Gastroesophageal sphincter (tissue), 4 donors: ENCODE results near the gene PTPRD. TPM values are rescaled to one million over a fixed set of nuclear protein-coding genes. Genes with fewer than 3 reads are reported as not detected.

Source experiments
- ATAC-seq: fragments of 150-250 bp; one replicate; pipeline ENCODE4 v1.9.1; 2016; ENCODE audit warnings: mild to moderate bottlenecking, moderate library complexity
- H3K27ac ChIP-seq, 4 donors: fragments of 200-600 bp; sonication (generic) in 3 of 4; 1 replicate in 3 of 4; 2 replicates in 1 of 4; pipeline ENCODE4 v1.5.1; 2016 to 2019
- H3K27me3 ChIP-seq: fragments of 200-600 bp; sonication (generic); one replicate; pipeline ENCODE4 v1.5.1; 2019
- H3K36me3 ChIP-seq, 2 donors: fragments of 200-600 bp; sonication (generic); one replicate each; pipeline ENCODE4 v1.5.1; 2019; ENCODE audit warnings: control low read depth in 1 of 2
- H3K4me1 ChIP-seq, 3 donors: fragments of 200-600 bp; sonication (generic); 1 replicate in 2 of 3; 2 replicates in 1 of 3; pipeline ENCODE4 v1.5.1; 2016 to 2019; ENCODE audit warnings: control low read depth in 2 of 3
- H3K4me3 ChIP-seq, 2 donors: fragments of 200-600 bp; sonication (generic); one replicate each; pipeline ENCODE4 v1.5.1; 2019; ENCODE audit warnings: mild to moderate bottlenecking in 1 of 2, moderate library complexity in 1 of 2
- H3K9me3 ChIP-seq, 3 donors: fragments of 200-600 bp; sonication (generic); one replicate each; pipeline ENCODE4 v1.5.1; 2017 to 2019; ENCODE audit warnings: control low read depth in 2 of 3
- EP300 ChIP-seq: sonication (generic); formaldehyde crosslinking; IDR thresholded peaks from one replicate; pipeline ENCODE4 v1.6.1; 2017; ENCODE audit warnings: antibody characterized with exemption, mild to moderate bottlenecking
- POLR2A ChIP-seq, 2 donors: fragments of 450-650 bp; IDR thresholded peaks; one replicate each; pipeline ENCODE4 v1.6.1; 2017; ENCODE audit warnings: antibody characterized with exemption in 2 of 2, mild to moderate bottlenecking in 2 of 2, moderate library complexity in 1 of 2
- POLR2AphosphoS5 ChIP-seq: sonication (generic); formaldehyde crosslinking; IDR thresholded peaks from one replicate; pipeline ENCODE4 v1.6.1; 2017; ENCODE audit warnings: antibody characterized with exemption
- WGBS, 2 donors: methylation state at CpG; one replicate each; pipeline ENCODE4 v1.1.5; 2018; ENCODE audit warnings: low coverage in 1 of 2; 5-methylcytosine and 5-hydroxymethylcytosine counted together
- total RNA-seq, 4 donors: library from RNA; depleted of rRNA; stranded (reverse); fragments of >200 nt; gene quantifications; one replicate each; pipeline ENCODE4 v1.1.0, GENCODE V29; 2016
- TF ChIP-seq, protein P1 (sequence below), 4 experiments: fragments of 200-600 bp in 2 of 4; fragments of 450-650 bp in 2 of 4; sonication (generic) in 1 of 4; IDR thresholded peaks; one replicate each; pipeline ENCODE4 v1.5.1; 2017 to 2019; ENCODE audit warnings: antibody characterized with exemption in 4 of 4, mild to moderate bottlenecking in 2 of 4, moderate library complexity in 2 of 4

PTPRD gene
- total RNA-seq, 4 donors from 2014 or later = 3.5 to 53.9 (median 15.8) TPM

DNA sequence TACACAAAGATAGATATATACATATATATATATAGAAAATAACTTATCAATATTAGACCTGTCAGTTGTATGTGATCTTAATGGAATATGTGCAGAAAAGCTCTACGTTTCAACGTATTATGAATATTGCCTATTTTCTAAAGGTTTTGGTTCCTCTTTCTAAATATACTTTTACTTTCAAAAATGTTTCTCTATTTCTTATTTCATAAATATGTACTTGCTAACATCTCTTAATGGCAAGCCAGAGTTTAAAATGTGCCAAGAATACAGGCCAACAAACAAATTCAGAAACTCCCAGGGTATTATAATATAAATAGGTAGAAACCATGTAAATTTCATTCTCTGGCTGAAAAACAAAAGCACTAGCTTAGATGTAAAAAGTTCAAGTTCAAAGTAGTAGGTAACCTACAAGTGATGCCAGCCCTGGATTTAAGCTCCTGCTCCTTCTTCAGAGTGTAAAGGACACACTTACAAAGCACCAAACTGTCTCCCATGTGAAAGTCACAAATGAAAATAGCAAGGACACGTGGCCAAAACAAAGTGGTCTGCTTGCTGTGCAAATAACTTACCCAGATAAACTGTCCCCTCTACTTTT is 2128.1 kb downstream of the PTPRD start:
- Histone ChIP-seq H3K36me3 (no peaks in the 10 kb centered on the region), H3K27me3 (no peaks in the 10 kb centered on the region), H3K9me3 (no peaks in the 10 kb centered on the region), H3K27ac (no peak overlapping the region), H3K4me3 (no peak overlapping the region), H3K4me1 (no peaks in the 10 kb centered on the region)
- WGBS, 2 donors = 71 to 87% methylated on average over 3 of the region's 3 CpGs
- TF ChIP-seq EP300 (no peak), POLR2AphosphoS5 (no peak), POLR2A (IDR thresholded peaks at IDR 0.05) (no peak)
- TF ChIP-seq, protein P1, sequence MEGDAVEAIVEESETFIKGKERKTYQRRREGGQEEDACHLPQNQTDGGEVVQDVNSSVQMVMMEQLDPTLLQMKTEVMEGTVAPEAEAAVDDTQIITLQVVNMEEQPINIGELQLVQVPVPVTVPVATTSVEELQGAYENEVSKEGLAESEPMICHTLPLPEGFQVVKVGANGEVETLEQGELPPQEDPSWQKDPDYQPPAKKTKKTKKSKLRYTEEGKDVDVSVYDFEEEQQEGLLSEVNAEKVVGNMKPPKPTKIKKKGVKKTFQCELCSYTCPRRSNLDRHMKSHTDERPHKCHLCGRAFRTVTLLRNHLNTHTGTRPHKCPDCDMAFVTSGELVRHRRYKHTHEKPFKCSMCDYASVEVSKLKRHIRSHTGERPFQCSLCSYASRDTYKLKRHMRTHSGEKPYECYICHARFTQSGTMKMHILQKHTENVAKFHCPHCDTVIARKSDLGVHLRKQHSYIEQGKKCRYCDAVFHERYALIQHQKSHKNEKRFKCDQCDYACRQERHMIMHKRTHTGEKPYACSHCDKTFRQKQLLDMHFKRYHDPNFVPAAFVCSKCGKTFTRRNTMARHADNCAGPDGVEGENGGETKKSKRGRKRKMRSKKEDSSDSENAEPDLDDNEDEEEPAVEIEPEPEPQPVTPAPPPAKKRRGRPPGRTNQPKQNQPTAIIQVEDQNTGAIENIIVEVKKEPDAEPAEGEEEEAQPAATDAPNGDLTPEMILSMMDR (IDR thresholded peaks at IDR 0.05) = no peak
- ATAC-seq = no peak

DNA sequence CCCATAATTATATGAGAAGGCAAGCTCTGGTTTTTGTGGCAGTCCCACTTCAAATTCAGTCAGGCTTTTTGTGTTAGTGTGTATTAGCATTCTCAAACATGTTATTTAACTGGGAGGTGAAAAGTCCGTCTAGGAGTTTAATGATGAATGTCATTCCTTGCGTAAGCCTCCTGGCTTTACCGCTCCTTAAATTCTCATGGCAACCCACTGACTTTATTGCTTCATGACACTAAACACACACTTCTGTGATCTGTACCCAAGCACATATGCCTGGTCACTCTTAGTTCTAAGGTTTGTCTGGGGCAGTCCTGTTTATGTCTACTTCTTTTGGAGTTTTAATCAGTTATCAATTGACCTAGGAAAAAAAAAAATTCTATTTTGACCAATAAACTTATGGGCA is 2135.4 kb downstream of the PTPRD start:
- no peaks in the 10 kb centered on the region for H3K4me1 ChIP-seq
- no peak for ATAC-seq
- no peaks in the 10 kb centered on the region for H3K9me3 ChIP-seq
- TF ChIP-seq POLR2A (IDR thresholded peaks at IDR 0.05) = no peak
- TF ChIP-seq EP300 = no peak
- TF ChIP-seq, protein P1 (IDR thresholded peaks at IDR 0.05) = no peak
- TF ChIP-seq POLR2AphosphoS5 = no peak
- no peak overlapping the region for H3K4me3 ChIP-seq
- H3K27me3 ChIP-seq = no peaks in the 10 kb centered on the region
- H3K27ac ChIP-seq = no peak overlapping the region
- no peaks in the 10 kb centered on the region for H3K36me3 ChIP-seq
- WGBS, 2 donors = 81 to 96% methylated on average over 3 of the region's 3 CpGs

DNA sequence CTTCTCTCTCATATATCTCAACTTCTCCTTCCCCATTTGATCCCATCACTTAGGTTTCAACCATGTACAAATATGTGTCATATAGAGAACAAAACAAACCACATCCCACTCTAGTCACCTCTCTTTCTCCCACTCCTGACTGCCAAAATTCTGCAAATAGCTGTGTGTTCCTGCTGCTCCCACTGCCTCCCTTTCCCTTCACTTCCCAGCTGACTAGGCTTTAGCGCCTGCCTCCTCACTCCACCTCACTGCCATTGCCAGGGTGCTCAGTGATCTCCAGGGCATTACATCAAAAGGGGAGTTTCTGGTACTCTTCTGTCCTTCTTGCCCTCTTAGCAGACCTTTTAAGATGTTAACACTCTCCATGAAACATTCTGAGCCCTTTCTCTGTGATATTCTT is 2137.9 kb downstream of the PTPRD start:
- Histone ChIP-seq H3K4me1 (no peaks in the 10 kb centered on the region), H3K27me3 (no peaks in the 10 kb centered on the region), H3K4me3 (no peak overlapping the region), H3K27ac (no peak overlapping the region), H3K9me3 (no peaks in the 10 kb centered on the region), H3K36me3 (no peaks in the 10 kb centered on the region)
- WGBS, 2 donors = 100% methylated on average over 1 of the region's 1 CpG
- TF ChIP-seq EP300 = no peak
- TF ChIP-seq, protein P1 (IDR thresholded peaks at IDR 0.05) = no peak
- no peak for TF ChIP-seq POLR2A (IDR thresholded peaks at IDR 0.05)
- TF ChIP-seq POLR2AphosphoS5 = no peak
- no peak for ATAC-seq

DNA sequence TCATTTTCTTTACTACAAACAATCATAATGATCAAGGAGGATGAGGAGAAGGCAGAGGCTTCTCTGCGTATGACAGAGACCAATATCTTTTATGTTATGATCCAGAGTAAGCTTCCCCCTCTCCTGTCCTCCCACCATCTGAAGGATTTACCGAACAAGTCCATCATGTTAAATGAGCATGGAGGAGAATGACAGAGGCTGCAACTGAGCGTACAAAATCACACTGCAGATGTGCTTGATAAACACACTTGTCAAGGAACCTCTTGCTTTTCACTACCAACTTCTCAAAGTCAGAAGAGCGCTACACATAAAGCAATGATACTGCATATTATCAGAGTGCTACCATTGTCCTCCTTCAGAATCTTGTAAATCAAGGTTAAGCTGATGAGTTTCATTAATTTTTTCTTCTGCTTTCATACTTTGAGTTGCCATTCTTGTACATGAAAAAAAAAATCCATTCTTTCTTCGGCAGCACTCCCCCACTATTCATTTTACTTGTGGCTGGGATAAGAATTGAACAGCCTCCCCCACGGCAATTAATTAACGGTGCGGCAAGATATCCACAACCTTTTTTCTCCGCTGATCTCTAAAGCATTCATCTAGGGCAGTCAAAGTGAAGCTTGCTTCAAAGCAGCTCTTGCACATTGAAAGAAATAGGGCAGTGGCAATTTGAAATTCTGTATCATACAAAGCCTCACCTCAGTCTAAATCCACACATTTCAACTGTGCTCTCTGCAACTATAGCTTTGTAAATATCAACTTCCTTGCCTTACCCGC is 2139.4 kb downstream of the PTPRD start:
- H3K36me3 ChIP-seq = no peaks in the 10 kb centered on the region
- H3K27ac ChIP-seq = no peak overlapping the region
- TF ChIP-seq, protein P1 (IDR thresholded peaks at IDR 0.05) = no peak
- TF ChIP-seq POLR2AphosphoS5 = no peak
- no peak for TF ChIP-seq POLR2A (IDR thresholded peaks at IDR 0.05)
- no peak for TF ChIP-seq EP300
- no peaks in the 10 kb centered on the region for H3K4me1 ChIP-seq
- no peak overlapping the region for H3K4me3 ChIP-seq
- 87 to 92% methylated on average over 9 to 10 of the region's 10 CpGs for WGBS, 2 donors
- no peak for ATAC-seq
- no peaks in the 10 kb centered on the region for H3K9me3 ChIP-seq
- H3K27me3 ChIP-seq = no peaks in the 10 kb centered on the region
